Measurements from ENCODE around the gene PSEN1. TPM values are rescaled to one million over a fixed set of nuclear protein-coding genes. Genes with fewer than 3 reads are reported as not detected.

Gene PSEN1
- total and polyA plus RNA-seq, 2 of the 8 experiments (the other 6 are each of a cell fraction or from before 2014, with no cell fraction given), result 10.1 to 38.7 TPM

- TF ChIP-seq, protein P1, sequence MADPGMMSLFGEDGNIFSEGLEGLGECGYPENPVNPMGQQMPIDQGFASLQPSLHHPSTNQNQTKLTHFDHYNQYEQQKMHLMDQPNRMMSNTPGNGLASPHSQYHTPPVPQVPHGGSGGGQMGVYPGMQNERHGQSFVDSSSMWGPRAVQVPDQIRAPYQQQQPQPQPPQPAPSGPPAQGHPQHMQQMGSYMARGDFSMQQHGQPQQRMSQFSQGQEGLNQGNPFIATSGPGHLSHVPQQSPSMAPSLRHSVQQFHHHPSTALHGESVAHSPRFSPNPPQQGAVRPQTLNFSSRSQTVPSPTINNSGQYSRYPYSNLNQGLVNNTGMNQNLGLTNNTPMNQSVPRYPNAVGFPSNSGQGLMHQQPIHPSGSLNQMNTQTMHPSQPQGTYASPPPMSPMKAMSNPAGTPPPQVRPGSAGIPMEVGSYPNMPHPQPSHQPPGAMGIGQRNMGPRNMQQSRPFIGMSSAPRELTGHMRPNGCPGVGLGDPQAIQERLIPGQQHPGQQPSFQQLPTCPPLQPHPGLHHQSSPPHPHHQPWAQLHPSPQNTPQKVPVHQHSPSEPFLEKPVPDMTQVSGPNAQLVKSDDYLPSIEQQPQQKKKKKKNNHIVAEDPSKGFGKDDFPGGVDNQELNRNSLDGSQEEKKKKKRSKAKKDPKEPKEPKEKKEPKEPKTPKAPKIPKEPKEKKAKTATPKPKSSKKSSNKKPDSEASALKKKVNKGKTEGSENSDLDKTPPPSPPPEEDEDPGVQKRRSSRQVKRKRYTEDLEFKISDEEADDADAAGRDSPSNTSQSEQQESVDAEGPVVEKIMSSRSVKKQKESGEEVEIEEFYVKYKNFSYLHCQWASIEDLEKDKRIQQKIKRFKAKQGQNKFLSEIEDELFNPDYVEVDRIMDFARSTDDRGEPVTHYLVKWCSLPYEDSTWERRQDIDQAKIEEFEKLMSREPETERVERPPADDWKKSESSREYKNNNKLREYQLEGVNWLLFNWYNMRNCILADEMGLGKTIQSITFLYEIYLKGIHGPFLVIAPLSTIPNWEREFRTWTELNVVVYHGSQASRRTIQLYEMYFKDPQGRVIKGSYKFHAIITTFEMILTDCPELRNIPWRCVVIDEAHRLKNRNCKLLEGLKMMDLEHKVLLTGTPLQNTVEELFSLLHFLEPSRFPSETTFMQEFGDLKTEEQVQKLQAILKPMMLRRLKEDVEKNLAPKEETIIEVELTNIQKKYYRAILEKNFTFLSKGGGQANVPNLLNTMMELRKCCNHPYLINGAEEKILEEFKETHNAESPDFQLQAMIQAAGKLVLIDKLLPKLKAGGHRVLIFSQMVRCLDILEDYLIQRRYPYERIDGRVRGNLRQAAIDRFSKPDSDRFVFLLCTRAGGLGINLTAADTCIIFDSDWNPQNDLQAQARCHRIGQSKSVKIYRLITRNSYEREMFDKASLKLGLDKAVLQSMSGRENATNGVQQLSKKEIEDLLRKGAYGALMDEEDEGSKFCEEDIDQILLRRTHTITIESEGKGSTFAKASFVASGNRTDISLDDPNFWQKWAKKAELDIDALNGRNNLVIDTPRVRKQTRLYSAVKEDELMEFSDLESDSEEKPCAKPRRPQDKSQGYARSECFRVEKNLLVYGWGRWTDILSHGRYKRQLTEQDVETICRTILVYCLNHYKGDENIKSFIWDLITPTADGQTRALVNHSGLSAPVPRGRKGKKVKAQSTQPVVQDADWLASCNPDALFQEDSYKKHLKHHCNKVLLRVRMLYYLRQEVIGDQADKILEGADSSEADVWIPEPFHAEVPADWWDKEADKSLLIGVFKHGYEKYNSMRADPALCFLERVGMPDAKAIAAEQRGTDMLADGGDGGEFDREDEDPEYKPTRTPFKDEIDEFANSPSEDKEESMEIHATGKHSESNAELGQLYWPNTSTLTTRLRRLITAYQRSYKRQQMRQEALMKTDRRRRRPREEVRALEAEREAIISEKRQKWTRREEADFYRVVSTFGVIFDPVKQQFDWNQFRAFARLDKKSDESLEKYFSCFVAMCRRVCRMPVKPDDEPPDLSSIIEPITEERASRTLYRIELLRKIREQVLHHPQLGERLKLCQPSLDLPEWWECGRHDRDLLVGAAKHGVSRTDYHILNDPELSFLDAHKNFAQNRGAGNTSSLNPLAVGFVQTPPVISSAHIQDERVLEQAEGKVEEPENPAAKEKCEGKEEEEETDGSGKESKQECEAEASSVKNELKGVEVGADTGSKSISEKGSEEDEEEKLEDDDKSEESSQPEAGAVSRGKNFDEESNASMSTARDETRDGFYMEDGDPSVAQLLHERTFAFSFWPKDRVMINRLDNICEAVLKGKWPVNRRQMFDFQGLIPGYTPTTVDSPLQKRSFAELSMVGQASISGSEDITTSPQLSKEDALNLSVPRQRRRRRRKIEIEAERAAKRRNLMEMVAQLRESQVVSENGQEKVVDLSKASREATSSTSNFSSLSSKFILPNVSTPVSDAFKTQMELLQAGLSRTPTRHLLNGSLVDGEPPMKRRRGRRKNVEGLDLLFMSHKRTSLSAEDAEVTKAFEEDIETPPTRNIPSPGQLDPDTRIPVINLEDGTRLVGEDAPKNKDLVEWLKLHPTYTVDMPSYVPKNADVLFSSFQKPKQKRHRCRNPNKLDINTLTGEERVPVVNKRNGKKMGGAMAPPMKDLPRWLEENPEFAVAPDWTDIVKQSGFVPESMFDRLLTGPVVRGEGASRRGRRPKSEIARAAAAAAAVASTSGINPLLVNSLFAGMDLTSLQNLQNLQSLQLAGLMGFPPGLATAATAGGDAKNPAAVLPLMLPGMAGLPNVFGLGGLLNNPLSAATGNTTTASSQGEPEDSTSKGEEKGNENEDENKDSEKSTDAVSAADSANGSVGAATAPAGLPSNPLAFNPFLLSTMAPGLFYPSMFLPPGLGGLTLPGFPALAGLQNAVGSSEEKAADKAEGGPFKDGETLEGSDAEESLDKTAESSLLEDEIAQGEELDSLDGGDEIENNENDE (IDR thresholded peaks at IDR 0.05; ENCODE audit: insufficient replicate concordance, low read length), result no peak
- TF ChIP-seq SIN3A (conservative IDR thresholded peaks at IDR 0.05 in 1 of 2, IDR thresholded peaks at IDR 0.05 in 1 of 2; ENCODE audit: low read depth in 1 of 2, low read length in 2 of 2), result no peak
Measured at GRCh38 chr14:73252491-73253322, 116.4 kb downstream of the PSEN1 start (continued).

All from H1 (cell line).